Subcutaneous abdominal adipose tissue (tissue), 5 donors: ENCODE data around the gene TRPV6.

Source experiments
- H3K27ac ChIP-seq: one replicate; pipeline ENCODE4 v1.7.0; 2013; ENCODE audit warnings: low read depth, mild to moderate bottlenecking, inconsistent platforms, low read length, moderate library complexity
- H3K27me3 ChIP-seq, 5 donors: one replicate each; pipeline ENCODE4 v1.7.0; 2013; ENCODE audit warnings: low read length in 5 of 5, inconsistent platforms in 1 of 5; ENCODE audit not compliant: control insufficient read depth in 5 of 5, insufficient read depth in 4 of 5
- H3K36me3 ChIP-seq, 5 donors: one replicate each; pipeline ENCODE4 v1.7.0; 2013; ENCODE audit warnings: low read length in 5 of 5; ENCODE audit not compliant: control insufficient read depth in 5 of 5, insufficient read depth in 5 of 5
- H3K4me1 ChIP-seq, 5 donors: one replicate each; pipeline ENCODE4 v1.7.0; 2013; ENCODE audit warnings: low read length in 5 of 5, mild to moderate bottlenecking in 3 of 5, moderate library complexity in 1 of 5; ENCODE audit not compliant: control insufficient read depth in 5 of 5, insufficient read depth in 5 of 5
- H3K4me3 ChIP-seq, 5 donors: one replicate each; pipeline ENCODE4 v1.7.0; 2013; ENCODE audit warnings: low read length in 5 of 5, low read depth in 1 of 5
- H3K9ac ChIP-seq, 5 donors: one replicate each; pipeline ENCODE4 v1.7.0; 2013; ENCODE audit warnings: low read length in 5 of 5, mild to moderate bottlenecking in 4 of 5, moderate library complexity in 3 of 5
- H3K9me3 ChIP-seq, 5 donors: one replicate each; pipeline ENCODE4 v1.7.0; 2013; ENCODE audit warnings: low read length in 5 of 5; ENCODE audit not compliant: control insufficient read depth in 5 of 5
- donor health status: healthy.
- donor health status: healthy.
- donor health status: healthy.
- donor health status: healthy.
- donor health status: healthy.

TRPV6 gene

GRCh38 chr7:142870566-142871259 is 14.8 kb downstream of the TRPV6 start:
- H3K9me3 ChIP-seq: no peaks in the 10 kb centered on the region
- H3K36me3 ChIP-seq: peaks cover 0 to 32% (median 9%) of the 10 kb centered on the region in 5 donors
- H3K4me3 ChIP-seq: no peak overlapping the region
- H3K9ac ChIP-seq: no peak overlapping the region
- peaks cover 0 to under 1% (median 0%) of the 10 kb centered on the region in 5 donors for H3K27me3 ChIP-seq
- no peak overlapping the region for H3K27ac ChIP-seq
- no peaks in the 10 kb centered on the region for H3K4me1 ChIP-seq

- peaks cover 0 to 4% (median 0%) of the 10 kb centered on the region in 5 donors for H3K4me1 ChIP-seq
- no peak overlapping the region for H3K9ac ChIP-seq
- H3K4me3 ChIP-seq: no peak overlapping the region
- H3K27ac ChIP-seq: no peak overlapping the region
- H3K36me3 ChIP-seq: peaks cover 0 to 32% (median 9%) of the 10 kb centered on the region in 5 donors
- no peaks in the 10 kb centered on the region for H3K27me3 ChIP-seq
- no peaks in the 10 kb centered on the region for H3K9me3 ChIP-seq
Observed at GRCh38 chr7:142870147-142870559, 15.4 kb downstream of the TRPV6 start.

GRCh38 chr7:142869434-142869833 is 16.1 kb downstream of the TRPV6 start:
- H3K27ac ChIP-seq: no peak overlapping the region
- peaks cover 0 to 7% (median 0%) of the 10 kb centered on the region in 5 donors for H3K4me1 ChIP-seq
- no peak overlapping the region for H3K4me3 ChIP-seq
- peaks cover 0 to 33% (median 9%) of the 10 kb centered on the region in 5 donors for H3K36me3 ChIP-seq
- no peaks in the 10 kb centered on the region for H3K27me3 ChIP-seq
- H3K9ac ChIP-seq: no peak overlapping the region
- H3K9me3 ChIP-seq: no peaks in the 10 kb centered on the region

- Histone ChIP-seq H3K9ac (no peak overlapping the region), H3K36me3 (peaks cover 0 to 37% (median 12%) of the 10 kb centered on the region in 5 donors), H3K27ac (no peak overlapping the region), H3K9me3 (no peaks in the 10 kb centered on the region), H3K4me3 (no peak overlapping the region), H3K27me3 (no peaks in the 10 kb centered on the region), H3K4me1 (peaks cover 0 to 7% (median 0%) of the 10 kb centered on the region in 5 donors)
Observed at GRCh38 chr7:142868986-142869415, 16.5 kb downstream of the TRPV6 start.

- peaks cover 0 to 42% (median 17%) of the 10 kb centered on the region in 5 donors for H3K36me3 ChIP-seq
- H3K4me1 ChIP-seq: peaks cover 0 to 7% (median 0%) of the 10 kb centered on the region in 5 donors
- no peak overlapping the region for H3K27ac ChIP-seq
- H3K9me3 ChIP-seq: no peaks in the 10 kb centered on the region
- no peaks in the 10 kb centered on the region for H3K27me3 ChIP-seq
- H3K9ac ChIP-seq: no peak overlapping the region
- no peak overlapping the region for H3K4me3 ChIP-seq
Observed at GRCh38 chr7:142868188-142868985, 17.2 kb downstream of the TRPV6 start.

GRCh38 chr7:142867398-142868187 is 18.0 kb downstream of the TRPV6 start:
- H3K27me3 ChIP-seq: no peaks in the 10 kb centered on the region
- H3K4me3 ChIP-seq: no peak overlapping the region
- peaks cover 0 to 7% (median 0%) of the 10 kb centered on the region in 5 donors for H3K4me1 ChIP-seq
- no peak overlapping the region for H3K9ac ChIP-seq
- no peak overlapping the region for H3K27ac ChIP-seq
- peaks cover 0 to 50% (median 18%) of the 10 kb centered on the region in 5 donors for H3K36me3 ChIP-seq
- H3K9me3 ChIP-seq: no peaks in the 10 kb centered on the region

- Histone ChIP-seq H3K9me3 (no peaks in the 10 kb centered on the region), H3K27ac (no peak overlapping the region), H3K9ac (no peak overlapping the region), H3K4me1 (peaks cover 0 to 7% (median 0%) of the 10 kb centered on the region in 5 donors), H3K36me3 (peaks cover 0 to 50% (median 18%) of the 10 kb centered on the region in 5 donors), H3K27me3 (no peaks in the 10 kb centered on the region), H3K4me3 (no peak overlapping the region)
Observed at GRCh38 chr7:142867097-142867378, 18.5 kb downstream of the TRPV6 start.

GRCh38 chr7:142866361-142867096 is 19.0 kb downstream of the TRPV6 start:
- Histone ChIP-seq H3K4me3 (no peak overlapping the region), H3K27ac (no peak overlapping the region), H3K9ac (no peak overlapping the region), H3K27me3 (no peaks in the 10 kb centered on the region), H3K9me3 (no peaks in the 10 kb centered on the region), H3K36me3 (peaks cover 0 to 47% (median 18%) of the 10 kb centered on the region in 5 donors), H3K4me1 (peaks cover 0 to 7% (median 0%) of the 10 kb centered on the region in 5 donors)

GRCh38 chr7:142865766-142866165 is 19.8 kb downstream of the TRPV6 start:
- Histone ChIP-seq H3K27me3 (no peaks in the 10 kb centered on the region), H3K36me3 (peaks cover 0 to 42% (median 18%) of the 10 kb centered on the region in 5 donors), H3K9ac (no peak overlapping the region), H3K27ac (no peak overlapping the region), H3K4me3 (no peak overlapping the region), H3K9me3 (no peaks in the 10 kb centered on the region), H3K4me1 (peaks cover 0 to 7% (median 0%) of the 10 kb centered on the region in 5 donors)
